ENCODE results near the gene ESR2. TPM values are rescaled to one million over a fixed set of nuclear protein-coding genes. Genes with fewer than 3 reads are reported as not detected.

ESR2 gene
- total RNA-seq, 2 experiments from 2014 or later, result 0.26 to 0.32 TPM

DNA sequence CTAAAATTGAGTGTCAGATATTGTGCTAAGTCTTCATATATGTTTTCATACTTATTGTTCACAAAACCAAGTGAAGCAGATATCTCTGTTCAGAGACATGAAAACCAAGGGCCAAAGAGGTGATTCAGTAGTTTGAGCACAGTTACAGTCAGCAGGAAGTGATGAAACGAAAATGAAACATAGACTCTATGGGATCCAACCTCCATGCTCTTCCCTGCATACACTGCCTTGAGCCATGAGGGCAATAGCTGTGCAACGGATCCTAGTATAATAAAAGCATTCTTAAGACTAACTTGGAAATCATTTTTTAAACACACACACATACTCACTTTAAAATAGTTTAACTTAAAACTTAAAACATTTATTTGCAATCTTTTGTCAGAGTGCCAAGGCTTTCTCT lies 27.9 kb downstream of the ESR2 start:
- Mint-ChIP-seq H3K4me1 (peaks cover 16% of the 10 kb centered on the region), H3K4me3 (no peak overlapping the region), H3K36me3 (ENCODE audit: low read depth) (no peaks in the 10 kb centered on the region), H3K9me3 (ENCODE audit: low read depth) (no peaks in the 10 kb centered on the region), H3K27ac (peak overlapping the region; percentile 21), H3K27me3 (no peaks in the 10 kb centered on the region)
- no peak for DNase-seq
- ATAC-seq, result peak; percentile 92
- POLR2A ChIA-PET, result interaction anchor here (1.2 kb wide), 1 partner anchor 9 kb away, joined by 3 read pairs; no protein-coding TSS in a partner anchor
- CTCF ChIA-PET, result interaction anchor here (0.6 to 2.8 kb wide), 4 partner anchors 16 to 61 kb away, joined by 3 to 15 read pairs (median 3); partner anchors contain the start of gene ESR2
- intact Hi-C loops (cut with DNase I, micrococcal nuclease), result no loop called here

GRCh38 chr14:64265222-64265621 lies 28.9 kb downstream of the ESR2 start:
- CTCF ChIA-PET, result interaction anchor here (1.0 to 2.8 kb wide), 2 partner anchors 30 to 38 kb away, joined by 3 to 15 read pairs; partner anchors contain the start of gene ESR2
- H3K4me1 Mint-ChIP-seq, result peaks cover 16% of the 10 kb centered on the region
- H3K4me3 Mint-ChIP-seq, result no peak overlapping the region
- no peaks in the 10 kb centered on the region for H3K27me3 Mint-ChIP-seq
- H3K36me3 Mint-ChIP-seq (ENCODE audit: low read depth), result no peaks in the 10 kb centered on the region
- ATAC-seq, result no peak
- no peaks in the 10 kb centered on the region for H3K9me3 Mint-ChIP-seq (ENCODE audit: low read depth)
- POLR2A ChIA-PET, result no interaction called here
- intact Hi-C loops (cut with DNase I, micrococcal nuclease), result no loop called here
- no peak for DNase-seq
- H3K27ac Mint-ChIP-seq, result no peak overlapping the region

DNA sequence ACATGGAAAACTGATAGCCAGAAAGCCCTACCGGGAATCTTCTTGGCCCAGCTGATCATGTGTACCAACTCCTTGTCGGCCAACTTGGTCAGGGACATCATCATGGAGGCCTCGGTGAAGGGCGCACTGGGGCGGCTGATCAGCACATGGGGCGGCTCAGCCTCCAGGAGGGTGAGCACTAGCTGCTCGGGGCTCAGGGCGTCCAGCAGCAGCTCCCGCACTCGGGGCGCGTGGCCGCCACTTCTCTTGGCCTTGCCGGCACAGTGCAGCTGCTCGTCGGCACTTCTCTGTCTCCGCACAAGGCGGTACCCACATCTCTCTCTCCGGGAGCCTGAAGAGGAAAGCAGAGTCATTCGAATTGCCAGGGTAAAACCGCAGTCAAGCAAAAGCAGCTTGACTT lies 33.8 kb downstream of the ESR2 start:
- H3K27me3 Mint-ChIP-seq, result no peaks in the 10 kb centered on the region
- ATAC-seq (no peak), DNase-seq (no peak)
- ChIA-PET CTCF (no interaction called here), POLR2A (no interaction called here)
- H3K27ac Mint-ChIP-seq, result no peak overlapping the region
- intact Hi-C loops (cut with DNase I, micrococcal nuclease), result no loop called here
- H3K4me3 Mint-ChIP-seq, result no peak overlapping the region
- H3K9me3 Mint-ChIP-seq (ENCODE audit: low read depth), result no peaks in the 10 kb centered on the region
- H3K36me3 Mint-ChIP-seq (ENCODE audit: low read depth), result no peaks in the 10 kb centered on the region
- H3K4me1 Mint-ChIP-seq, result no peaks in the 10 kb centered on the region

- no peak overlapping the region for H3K4me3 Mint-ChIP-seq
- intact Hi-C loops (cut with DNase I, micrococcal nuclease), result no loop called here
- H3K36me3 Mint-ChIP-seq (ENCODE audit: low read depth), result no peaks in the 10 kb centered on the region
- H3K27me3 Mint-ChIP-seq, result peaks cover 2% of the 10 kb centered on the region
- no peaks in the 10 kb centered on the region for H3K4me1 Mint-ChIP-seq
- no peaks in the 10 kb centered on the region for H3K9me3 Mint-ChIP-seq (ENCODE audit: low read depth)
- no peak for DNase-seq
- POLR2A ChIA-PET, result interaction anchor here (0.7 kb wide), 1 partner anchor 289 kb away, joined by 3 read pairs; no protein-coding TSS in a partner anchor
- CTCF ChIA-PET, result interaction anchor here (0.8 kb wide), 1 partner anchor 47 kb away, joined by 3 read pairs; no protein-coding TSS in a partner anchor
- no peak overlapping the region for H3K27ac Mint-ChIP-seq
- no peak for ATAC-seq
These were observed 38.4 kb downstream of the ESR2 start for GRCh38 chr14:64255756-64256155.

DNA sequence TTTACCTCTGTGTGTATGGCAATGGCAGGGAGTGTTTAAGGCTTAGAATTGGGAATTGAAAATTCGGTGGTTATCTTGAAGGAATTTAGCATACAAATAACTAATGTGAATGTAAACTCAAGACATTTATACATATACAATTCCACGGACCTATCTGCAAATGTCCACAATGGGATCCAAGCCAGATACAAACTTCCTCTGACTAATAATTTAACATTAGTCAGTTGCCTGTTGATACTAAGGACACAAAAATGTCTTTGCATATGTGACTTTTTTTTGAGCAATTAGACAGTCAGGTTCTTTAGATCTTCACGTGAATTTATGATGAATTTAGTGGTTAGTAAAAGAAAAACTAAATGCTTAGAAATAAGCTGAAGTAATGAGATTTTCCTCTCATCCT lies 40.5 kb downstream of the ESR2 start:
- no peaks in the 10 kb centered on the region for H3K36me3 Mint-ChIP-seq (ENCODE audit: low read depth)
- intact Hi-C loops (cut with DNase I, micrococcal nuclease), result no loop called here
- no peaks in the 10 kb centered on the region for H3K9me3 Mint-ChIP-seq (ENCODE audit: low read depth)
- no peak overlapping the region for H3K27ac Mint-ChIP-seq
- ChIA-PET CTCF (no interaction called here), POLR2A (no interaction called here)
- DNase-seq, result no peak
- H3K4me3 Mint-ChIP-seq, result no peak overlapping the region
- no peaks in the 10 kb centered on the region for H3K4me1 Mint-ChIP-seq
- H3K27me3 Mint-ChIP-seq, result peaks cover 2% of the 10 kb centered on the region
- no peak for ATAC-seq

DNA sequence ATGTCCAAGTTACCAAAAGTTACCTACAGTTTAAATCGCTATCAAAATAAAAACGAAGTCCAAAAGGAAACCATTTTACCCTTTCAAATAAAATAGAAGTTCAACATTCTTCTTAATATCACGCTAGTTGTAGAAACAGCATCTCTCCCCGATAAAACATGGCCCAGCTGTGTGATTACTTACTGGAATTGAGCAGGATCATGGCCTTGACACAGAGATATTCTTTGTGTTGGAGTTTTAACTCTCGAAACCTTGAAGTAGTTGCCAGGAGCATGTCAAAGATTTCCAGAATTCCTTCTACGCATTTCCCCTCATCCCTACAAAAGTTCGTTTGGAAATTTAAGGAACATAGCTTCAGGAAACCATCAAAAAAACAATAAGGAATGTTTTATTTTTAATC lies 44.8 kb downstream of the ESR2 start:
- peaks cover 6% of the 10 kb centered on the region for H3K27me3 Mint-ChIP-seq
- H3K9me3 Mint-ChIP-seq (ENCODE audit: low read depth), result no peaks in the 10 kb centered on the region
- ChIA-PET POLR2A (no interaction called here), CTCF (no interaction called here)
- DNase-seq, result no peak
- H3K36me3 Mint-ChIP-seq (ENCODE audit: low read depth), result no peaks in the 10 kb centered on the region
- no peak overlapping the region for H3K4me3 Mint-ChIP-seq
- H3K4me1 Mint-ChIP-seq, result no peaks in the 10 kb centered on the region
- no peak overlapping the region for H3K27ac Mint-ChIP-seq
- ATAC-seq, result no peak
- intact Hi-C loops (cut with DNase I, micrococcal nuclease), result no loop called here

- no peaks in the 10 kb centered on the region for H3K9me3 Mint-ChIP-seq (ENCODE audit: low read depth)
These were observed 45.5 kb downstream of the ESR2 start for GRCh38 chr14:64248689-64249088.

GRCh38 chr14:64247195-64247594 lies 47.0 kb downstream of the ESR2 start:
- Mint-ChIP-seq H3K4me1 (no peaks in the 10 kb centered on the region), H3K4me3 (no peak overlapping the region), H3K27ac (no peak overlapping the region), H3K36me3 (ENCODE audit: low read depth) (no peaks in the 10 kb centered on the region), H3K9me3 (ENCODE audit: low read depth) (no peaks in the 10 kb centered on the region), H3K27me3 (peaks cover 6% of the 10 kb centered on the region)
- ChIA-PET POLR2A (no interaction called here), CTCF (no interaction called here)
- DNase-seq (no peak), ATAC-seq (no peak)
- intact Hi-C loops (cut with DNase I, micrococcal nuclease), result no loop called here

More at GRCh38 chr14:64248689-64249088, 45.5 kb downstream of the ESR2 start:
- POLR2A ChIA-PET, result no interaction called here
- intact Hi-C loops (cut with DNase I, micrococcal nuclease), result no loop called here
- Mint-ChIP-seq H3K27me3 (peaks cover 6% of the 10 kb centered on the region), H3K36me3 (ENCODE audit: low read depth) (no peaks in the 10 kb centered on the region), H3K4me1 (no peaks in the 10 kb centered on the region), H3K27ac (no peak overlapping the region), H3K4me3 (no peak overlapping the region)
- no peak for ATAC-seq
- CTCF ChIA-PET, result no interaction called here
- no peak for DNase-seq

- DNase-seq, result no peak
- POLR2A ChIA-PET, result no interaction called here
- no peak overlapping the region for H3K27ac Mint-ChIP-seq
- intact Hi-C loops (cut with DNase I, micrococcal nuclease), result no loop called here
- no peak overlapping the region for H3K4me3 Mint-ChIP-seq
- H3K27me3 Mint-ChIP-seq, result peaks cover 9% of the 10 kb centered on the region
- H3K36me3 Mint-ChIP-seq (ENCODE audit: low read depth), result no peaks in the 10 kb centered on the region
- CTCF ChIA-PET, result interaction anchor here (1.5 kb wide), 1 partner anchor 56 kb away, joined by 3 read pairs; no protein-coding TSS in a partner anchor
- no peak for ATAC-seq
- H3K9me3 Mint-ChIP-seq (ENCODE audit: low read depth), result no peaks in the 10 kb centered on the region
- no peaks in the 10 kb centered on the region for H3K4me1 Mint-ChIP-seq
These were observed 47.5 kb downstream of the ESR2 start for GRCh38 chr14:64246688-64247087.

DNA sequence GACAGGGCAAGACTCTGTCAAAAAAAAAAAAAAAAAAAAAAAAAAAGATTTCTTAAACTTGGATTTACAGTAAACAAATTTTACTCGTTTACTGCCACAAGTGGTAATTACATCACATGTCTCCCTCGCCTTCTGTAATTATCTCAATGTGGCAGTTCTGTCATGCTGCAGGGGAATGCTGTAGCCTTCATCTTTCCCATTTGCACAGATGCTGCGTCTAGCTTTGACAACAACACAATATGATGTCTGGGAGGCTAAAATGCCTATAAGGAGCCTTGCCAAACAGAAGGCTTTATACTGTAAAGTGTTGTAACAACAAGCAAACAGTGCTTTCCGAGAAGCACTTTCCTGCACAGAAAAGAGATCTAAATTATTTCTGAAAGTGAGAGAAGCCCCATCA lies 48.7 kb downstream of the ESR2 start:
- intact Hi-C loops (cut with DNase I, micrococcal nuclease), result no loop called here
- ChIA-PET CTCF (interaction anchor here (1.5 kb wide), 1 partner anchor 57 kb away, joined by 3 read pairs; no protein-coding TSS in a partner anchor), POLR2A (no interaction called here)
- Mint-ChIP-seq H3K27ac (no peak overlapping the region), H3K4me1 (no peaks in the 10 kb centered on the region), H3K9me3 (ENCODE audit: low read depth) (no peaks in the 10 kb centered on the region), H3K4me3 (no peak overlapping the region), H3K36me3 (ENCODE audit: low read depth) (no peaks in the 10 kb centered on the region), H3K27me3 (peaks cover 10% of the 10 kb centered on the region)
- no peak for ATAC-seq
- DNase-seq, result no peak

DNA sequence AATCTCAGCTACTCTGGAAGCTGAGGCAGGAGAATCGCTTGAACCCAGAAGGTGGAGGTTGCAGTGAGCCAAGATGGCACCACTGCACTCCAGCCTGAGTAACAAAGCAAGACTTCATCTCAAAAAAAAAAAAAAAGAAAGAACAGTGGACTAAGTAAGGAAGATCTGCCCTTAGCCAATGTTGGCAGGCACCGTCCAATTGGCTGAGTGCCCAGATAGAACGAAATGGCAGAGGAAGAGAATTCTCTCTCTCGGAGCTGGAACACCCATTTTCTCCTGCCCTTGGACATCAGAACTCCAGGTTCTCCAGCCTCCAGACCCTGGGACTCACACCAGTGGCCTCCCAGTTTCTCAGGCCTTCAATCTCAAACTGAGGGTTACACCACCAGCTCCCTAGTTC lies 49.9 kb downstream of the ESR2 start:
- no peaks in the 10 kb centered on the region for H3K4me1 Mint-ChIP-seq
- peaks cover 13% of the 10 kb centered on the region for H3K27me3 Mint-ChIP-seq
- no peak overlapping the region for H3K4me3 Mint-ChIP-seq
- H3K9me3 Mint-ChIP-seq (ENCODE audit: low read depth), result no peaks in the 10 kb centered on the region
- DNase-seq, result no peak
- no peaks in the 10 kb centered on the region for H3K36me3 Mint-ChIP-seq (ENCODE audit: low read depth)
- ChIA-PET POLR2A (no interaction called here), CTCF (no interaction called here)
- ATAC-seq, result no peak
- intact Hi-C loops (cut with DNase I, micrococcal nuclease), result no loop called here
- H3K27ac Mint-ChIP-seq, result no peak overlapping the region

- H3K9me3 Mint-ChIP-seq (ENCODE audit: low read depth), result no peaks in the 10 kb centered on the region
- no peaks in the 10 kb centered on the region for H3K36me3 Mint-ChIP-seq (ENCODE audit: low read depth)
- ATAC-seq (no peak), DNase-seq (no peak)
- ChIA-PET POLR2A (no interaction called here), CTCF (interaction anchor here (0.6 kb wide), 1 partner anchor 82 kb away, joined by 3 read pairs; no protein-coding TSS in a partner anchor)
- no peak overlapping the region for H3K4me3 Mint-ChIP-seq
- peaks cover under 1% of the 10 kb centered on the region for H3K4me1 Mint-ChIP-seq
- no peak overlapping the region for H3K27ac Mint-ChIP-seq
- intact Hi-C loops (cut with DNase I, micrococcal nuclease), result no loop called here
- peaks cover 10% of the 10 kb centered on the region for H3K27me3 Mint-ChIP-seq
These were observed 55.5 kb downstream of the ESR2 start for GRCh38 chr14:64238631-64239030.

DNA sequence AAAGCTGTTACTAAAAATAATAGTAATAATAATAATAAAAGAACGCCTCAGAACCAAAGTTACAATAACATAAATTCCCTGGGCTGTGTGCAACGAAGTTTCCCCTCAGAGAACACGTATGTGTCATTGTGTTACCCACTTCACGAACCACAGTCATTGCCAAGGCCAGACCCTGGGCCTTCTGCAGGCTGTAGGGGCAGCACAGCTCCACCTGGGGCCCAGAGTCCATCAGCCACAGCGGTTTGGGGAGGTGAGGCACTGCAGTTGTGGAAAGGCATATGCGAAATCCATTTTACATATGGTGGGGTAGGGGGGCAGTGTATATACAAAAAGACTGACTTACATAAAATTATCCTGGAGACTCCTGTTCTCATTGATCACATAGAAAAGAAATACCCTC lies 56.1 kb downstream of the ESR2 start:
- peaks cover 10% of the 10 kb centered on the region for H3K27me3 Mint-ChIP-seq
- CTCF ChIA-PET, result no interaction called here
- H3K4me1 Mint-ChIP-seq, result peaks cover 4% of the 10 kb centered on the region
- POLR2A ChIA-PET, result no interaction called here
- no peak for DNase-seq
- intact Hi-C loops (cut with DNase I, micrococcal nuclease), result no loop called here
- no peaks in the 10 kb centered on the region for H3K9me3 Mint-ChIP-seq (ENCODE audit: low read depth)
- H3K4me3 Mint-ChIP-seq, result no peak overlapping the region
- ATAC-seq, result no peak
- H3K36me3 Mint-ChIP-seq (ENCODE audit: low read depth), result no peaks in the 10 kb centered on the region
- H3K27ac Mint-ChIP-seq, result no peak overlapping the region

Data from activated CD4-positive, alpha-beta T cell treated with anti-CD3 and anti-CD28 coated beads for 36 hours (primary cell).